ENCODE results near the gene INHBE.
A peak's percentile ranks its signal among the peaks of the same experiment; 100 is the strongest.

The INHBE gene

DNA sequence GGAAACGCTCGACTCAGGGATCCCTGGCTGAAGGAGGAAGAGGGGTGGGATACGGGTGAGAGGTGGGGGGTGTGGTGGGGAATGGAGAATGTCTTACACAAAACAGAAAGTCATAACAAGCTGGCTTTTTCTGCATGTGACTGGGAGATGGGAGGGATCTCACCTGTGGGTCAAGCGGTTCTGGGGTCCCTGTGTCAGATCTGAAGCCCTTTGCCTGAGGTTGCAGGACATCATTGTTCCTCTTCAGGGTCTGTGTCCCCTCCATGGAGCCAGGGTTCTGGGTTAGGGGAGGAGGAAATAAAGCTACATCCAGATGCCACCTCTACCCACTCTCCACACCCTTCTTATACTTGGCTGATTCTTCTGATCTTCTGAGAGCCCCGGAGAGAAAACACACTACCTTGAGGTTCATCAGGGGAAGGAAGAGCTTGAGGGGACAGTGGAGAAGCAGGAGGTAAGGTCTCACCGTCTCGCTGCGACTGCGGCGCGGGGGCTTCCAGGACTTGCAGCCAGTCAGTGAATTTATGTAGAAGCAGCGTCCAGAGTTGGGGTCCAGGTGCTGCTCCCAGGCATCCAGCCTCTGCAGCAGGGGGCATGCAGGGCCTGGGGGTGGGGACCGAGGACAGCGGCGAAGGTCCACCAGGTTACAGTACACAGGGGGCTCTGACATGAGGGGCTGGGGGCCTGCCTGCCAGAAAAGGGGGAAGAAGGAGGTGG is 22.0 kb downstream of the INHBE start:
- Histone ChIP-seq H3K4me1 (ENCODE audit: insufficient read depth, low read length, poor library complexity, severe bottlenecking) (peaks cover 64% of the 10 kb centered on the region), H3K9me2 (replicated peaks; ENCODE audit: low read depth, low read length) (no peaks in the 10 kb centered on the region), H3K79me2 (ENCODE audit: insufficient read depth, low read length) (peaks cover 54% of the 10 kb centered on the region), H3K9me3 (ENCODE audit: insufficient read depth, low read depth, low read length) (no peaks in the 10 kb centered on the region), H4K20me1 (ENCODE audit: insufficient read depth, low read length, poor library complexity, severe bottlenecking) (peaks cover 3% of the 10 kb centered on the region), H3K4me3 (ENCODE audit: low read length, poor library complexity, severe bottlenecking) (peak overlapping the region; percentile 79), H3K9ac (ENCODE audit: low read depth, low read length, poor library complexity, severe bottlenecking) (peak overlapping the region; percentile 86), H3F3A (ENCODE audit: low read depth) (peaks cover 8% of the 10 kb centered on the region; the same call in 1 of the 2 replicates), H3K27me3 (ENCODE audit: insufficient read depth, low read length, poor library complexity, severe bottlenecking) (no peaks in the 10 kb centered on the region), H3K4me2 (ENCODE audit: low read depth, low read length, poor library complexity, severe bottlenecking) (peak overlapping the region; percentile 90), H3K36me3 (ENCODE audit: insufficient read depth, low read length) (peaks cover 7% of the 10 kb centered on the region; the same call in 1 of the 2 replicates), H2AFZ (ENCODE audit: low read length) (no peak overlapping the region; the same call in 1 of the 2 replicates)
- TF ChIP-seq, protein P1, sequence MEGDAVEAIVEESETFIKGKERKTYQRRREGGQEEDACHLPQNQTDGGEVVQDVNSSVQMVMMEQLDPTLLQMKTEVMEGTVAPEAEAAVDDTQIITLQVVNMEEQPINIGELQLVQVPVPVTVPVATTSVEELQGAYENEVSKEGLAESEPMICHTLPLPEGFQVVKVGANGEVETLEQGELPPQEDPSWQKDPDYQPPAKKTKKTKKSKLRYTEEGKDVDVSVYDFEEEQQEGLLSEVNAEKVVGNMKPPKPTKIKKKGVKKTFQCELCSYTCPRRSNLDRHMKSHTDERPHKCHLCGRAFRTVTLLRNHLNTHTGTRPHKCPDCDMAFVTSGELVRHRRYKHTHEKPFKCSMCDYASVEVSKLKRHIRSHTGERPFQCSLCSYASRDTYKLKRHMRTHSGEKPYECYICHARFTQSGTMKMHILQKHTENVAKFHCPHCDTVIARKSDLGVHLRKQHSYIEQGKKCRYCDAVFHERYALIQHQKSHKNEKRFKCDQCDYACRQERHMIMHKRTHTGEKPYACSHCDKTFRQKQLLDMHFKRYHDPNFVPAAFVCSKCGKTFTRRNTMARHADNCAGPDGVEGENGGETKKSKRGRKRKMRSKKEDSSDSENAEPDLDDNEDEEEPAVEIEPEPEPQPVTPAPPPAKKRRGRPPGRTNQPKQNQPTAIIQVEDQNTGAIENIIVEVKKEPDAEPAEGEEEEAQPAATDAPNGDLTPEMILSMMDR (conservative IDR thresholded peaks at IDR 0.05; ENCODE audit: low read length) = no peak
- no peak for TF ChIP-seq EZH2phosphoT487 (IDR thresholded peaks at IDR 0.05; ENCODE audit: borderline replicate concordance)

DNA sequence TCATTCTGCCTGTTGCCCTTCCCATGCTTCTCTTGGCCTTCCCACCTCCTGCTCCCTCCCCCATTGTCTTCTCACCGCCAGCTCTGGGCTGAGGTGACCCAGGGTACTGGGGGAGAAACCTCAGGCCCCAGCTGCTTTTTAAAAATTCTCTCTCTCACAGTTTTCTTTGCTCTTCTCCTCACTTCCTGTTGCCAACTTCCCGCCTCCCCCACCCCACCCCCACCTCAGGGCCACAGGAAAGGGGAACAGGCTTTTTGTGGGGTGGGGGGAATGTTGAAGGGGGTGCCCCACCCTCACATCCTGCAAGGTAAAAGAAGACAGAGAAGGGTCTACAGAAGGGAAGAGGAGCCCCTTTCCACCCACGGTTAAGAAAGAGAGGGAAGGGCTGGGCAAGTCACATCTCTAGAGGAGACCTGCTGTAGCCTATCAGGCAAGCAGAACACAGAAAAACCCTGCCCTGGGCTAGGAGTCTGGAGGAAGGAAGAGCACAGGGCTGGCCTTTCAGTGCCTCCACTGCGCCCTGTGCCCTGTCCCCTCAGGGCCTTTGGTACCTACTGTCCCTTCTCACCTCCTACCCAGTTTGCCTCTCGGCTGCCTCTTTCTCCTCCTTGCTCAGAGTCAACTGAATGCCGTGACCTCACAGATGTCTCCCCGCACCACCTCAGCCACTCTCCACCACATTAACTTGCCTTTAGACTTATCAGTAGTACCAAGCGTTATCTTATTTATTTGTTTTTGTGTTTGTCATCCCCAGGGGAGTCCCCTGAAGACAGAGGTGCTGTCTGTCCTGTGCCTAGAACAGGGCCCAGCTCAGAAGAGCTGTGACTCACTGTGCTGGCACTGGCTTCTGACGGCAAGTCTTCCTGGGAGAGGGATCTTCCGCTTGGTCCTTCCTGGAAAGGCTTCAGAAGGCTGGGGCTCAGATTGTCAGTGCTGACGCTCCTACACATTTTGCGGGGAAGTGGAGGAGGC is 22.9 kb downstream of the INHBE start:
- H3K36me3 ChIP-seq (ENCODE audit: insufficient read depth, low read length) = peaks cover 7% of the 10 kb centered on the region; the same call in 1 of the 2 replicates
- peak overlapping the region; percentile 90 for H3K4me2 ChIP-seq (ENCODE audit: low read depth, low read length, poor library complexity, severe bottlenecking)
- peak overlapping the region; percentile 86 for H3K9ac ChIP-seq (ENCODE audit: low read depth, low read length, poor library complexity, severe bottlenecking)
- H2AFZ ChIP-seq (ENCODE audit: low read length) = no peak overlapping the region; the same call in 1 of the 2 replicates
- peaks cover 54% of the 10 kb centered on the region for H3K79me2 ChIP-seq (ENCODE audit: insufficient read depth, low read length)
- peak overlapping the region; percentile 79 for H3K4me3 ChIP-seq (ENCODE audit: low read length, poor library complexity, severe bottlenecking)
- no peak for TF ChIP-seq EZH2phosphoT487 (IDR thresholded peaks at IDR 0.05; ENCODE audit: borderline replicate concordance)
- TF ChIP-seq, protein P1 (conservative IDR thresholded peaks at IDR 0.05; ENCODE audit: low read length) = no peak
- H3K9me3 ChIP-seq (ENCODE audit: insufficient read depth, low read depth, low read length) = no peaks in the 10 kb centered on the region
- peaks cover 64% of the 10 kb centered on the region for H3K4me1 ChIP-seq (ENCODE audit: insufficient read depth, low read length, poor library complexity, severe bottlenecking)
- no peaks in the 10 kb centered on the region for H3K9me2 ChIP-seq (replicated peaks; ENCODE audit: low read depth, low read length)
- peaks cover 8% of the 10 kb centered on the region; the same call in 1 of the 2 replicates for H3F3A ChIP-seq (ENCODE audit: low read depth)
- peaks cover 3% of the 10 kb centered on the region for H4K20me1 ChIP-seq (ENCODE audit: insufficient read depth, low read length, poor library complexity, severe bottlenecking)
- H3K27me3 ChIP-seq (ENCODE audit: insufficient read depth, low read length, poor library complexity, severe bottlenecking) = no peaks in the 10 kb centered on the region

DNA sequence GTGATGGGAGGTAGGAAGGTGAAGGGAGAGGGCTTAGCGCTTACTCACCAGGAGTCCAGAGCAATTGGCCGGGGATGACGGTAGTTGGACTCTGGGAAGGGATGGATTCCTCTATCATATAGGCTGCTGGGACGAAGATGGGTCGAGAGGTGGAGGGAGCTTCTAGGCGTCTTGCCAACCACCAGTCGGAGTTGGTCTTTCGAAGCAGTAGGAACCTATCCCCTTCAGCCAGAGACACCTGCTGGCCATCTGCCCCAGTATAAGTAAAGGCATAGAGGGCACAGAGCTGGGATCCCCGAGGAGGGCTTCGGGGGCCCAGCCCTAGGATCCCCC is 23.9 kb downstream of the INHBE start:
- no peak for TF ChIP-seq EZH2phosphoT487 (IDR thresholded peaks at IDR 0.05; ENCODE audit: borderline replicate concordance)
- TF ChIP-seq, protein P1 (conservative IDR thresholded peaks at IDR 0.05; ENCODE audit: low read length) = no peak; the same call in 1 of the 2 replicates
- Histone ChIP-seq H3K4me2 (ENCODE audit: low read depth, low read length, poor library complexity, severe bottlenecking) (peak overlapping the region; percentile 90), H3K9me2 (replicated peaks; ENCODE audit: low read depth, low read length) (no peaks in the 10 kb centered on the region), H4K20me1 (ENCODE audit: insufficient read depth, low read length, poor library complexity, severe bottlenecking) (no peaks in the 10 kb centered on the region), H3K4me3 (ENCODE audit: low read length, poor library complexity, severe bottlenecking) (peak overlapping the region; percentile 79), H3K9me3 (ENCODE audit: insufficient read depth, low read depth, low read length) (no peaks in the 10 kb centered on the region), H3K4me1 (ENCODE audit: insufficient read depth, low read length, poor library complexity, severe bottlenecking) (peaks cover 64% of the 10 kb centered on the region), H3F3A (ENCODE audit: low read depth) (peaks cover 8% of the 10 kb centered on the region; the same call in 1 of the 2 replicates), H3K27me3 (ENCODE audit: insufficient read depth, low read length, poor library complexity, severe bottlenecking) (no peaks in the 10 kb centered on the region), H3K36me3 (ENCODE audit: insufficient read depth, low read length) (peaks cover 3% of the 10 kb centered on the region; the same call in 1 of the 2 replicates), H3K79me2 (ENCODE audit: insufficient read depth, low read length) (peaks cover 50% of the 10 kb centered on the region), H3K9ac (ENCODE audit: low read depth, low read length, poor library complexity, severe bottlenecking) (peak overlapping the region; percentile 86), H2AFZ (ENCODE audit: low read length) (no peak overlapping the region)
